ENCODE measurements around the gene PAX6. TPM values are rescaled to one million over a fixed set of nuclear protein-coding genes. Genes with fewer than 3 reads are reported as not detected.

The PAX6 gene
- total RNA-seq, 1 experiment from 2014 or later, result 29.0 TPM

DNA sequence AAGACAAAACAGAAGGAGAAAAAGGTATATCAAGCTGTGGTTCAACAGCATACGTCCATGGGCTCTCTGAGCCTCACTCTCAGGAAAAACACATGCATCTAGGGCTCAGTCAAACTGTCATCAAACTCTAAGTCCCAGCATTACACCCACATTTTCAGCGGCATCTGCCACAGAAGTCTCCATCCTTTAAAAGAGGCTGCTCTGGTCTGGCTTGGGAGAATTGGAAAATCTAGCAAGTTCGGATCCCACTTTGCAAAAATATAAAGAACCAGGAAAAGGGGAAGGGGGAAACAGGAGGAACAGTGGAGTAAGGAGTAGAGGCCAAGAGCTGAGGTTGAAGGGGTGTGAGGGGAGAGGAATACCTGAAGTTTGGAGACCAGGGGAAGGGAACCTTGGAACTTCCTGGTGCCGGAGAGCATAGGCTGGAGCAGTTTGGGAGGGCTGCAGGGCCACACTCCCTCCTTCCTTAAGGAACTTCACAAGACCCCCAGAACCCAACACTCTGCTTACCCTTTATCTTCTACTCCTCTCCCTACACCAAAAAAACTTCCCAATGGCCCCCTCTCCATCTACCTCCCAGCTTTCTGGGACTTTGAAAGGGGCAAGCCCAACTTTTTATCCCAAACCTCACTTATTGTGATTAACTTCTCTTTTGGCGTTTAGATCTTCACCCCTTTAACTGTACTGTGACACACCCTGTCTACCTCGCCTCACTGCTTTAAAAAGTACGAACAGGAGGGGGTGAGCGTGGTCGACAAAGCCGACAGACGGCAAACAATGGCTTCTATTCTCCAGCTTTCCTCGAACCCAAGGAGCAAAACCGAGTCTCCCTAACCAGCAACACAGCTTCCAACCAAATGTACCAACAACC lies 4.0 kb downstream of the PAX6 start:
- no TSS peak for BruUV-seq (replicated peaks)
- ChIA-PET CTCF (no interaction called here), POLR2A (ENCODE audit: unreplicated experiment) (interaction anchor here (0.7 kb wide), 1 partner anchor 131 kb away, joined by 4 read pairs; no protein-coding TSS in a partner anchor)
- Histone ChIP-seq H3K27me3 (ENCODE audit: insufficient read depth, low read depth) (no peaks in the 10 kb centered on the region), H3K4me1 (replicated peaks; ENCODE audit: insufficient read depth) (peaks cover 15% of the 10 kb centered on the region), H3K4me3 (no peak overlapping the region; the same call in 1 of the 2 replicates), H3K36me3 (ENCODE audit: low read depth) (no peaks in the 10 kb centered on the region), H3K4me2 (peak overlapping the region; percentile 94), H3K27ac (no peak overlapping the region), H3F3A (ENCODE audit: insufficient read depth, low read depth) (peaks cover 9% of the 10 kb centered on the region), H4K20me1 (ENCODE audit: insufficient read depth) (no peaks in the 10 kb centered on the region), H2AFZ (no peak overlapping the region), H3K79me2 (ENCODE audit: low read depth) (peaks cover 48% of the 10 kb centered on the region), H3K9me2 (ENCODE audit: insufficient read depth) (no peaks in the 10 kb centered on the region), H3K9me3 (ENCODE audit: insufficient read depth, low read depth) (no peaks in the 10 kb centered on the region)
- intact Hi-C loops (cut with micrococcal nuclease; ENCODE audit: unreplicated experiment), result loop anchor here (10.0 kb wide), 1 partner anchor 368 kb away; no protein-coding TSS in a partner anchor
- DNase-seq, result no peak
- TF ChIP-seq EZH2 (IDR thresholded peaks at IDR 0.05; ENCODE audit: low read depth), result no peak
- TF ChIP-seq, protein P1, sequence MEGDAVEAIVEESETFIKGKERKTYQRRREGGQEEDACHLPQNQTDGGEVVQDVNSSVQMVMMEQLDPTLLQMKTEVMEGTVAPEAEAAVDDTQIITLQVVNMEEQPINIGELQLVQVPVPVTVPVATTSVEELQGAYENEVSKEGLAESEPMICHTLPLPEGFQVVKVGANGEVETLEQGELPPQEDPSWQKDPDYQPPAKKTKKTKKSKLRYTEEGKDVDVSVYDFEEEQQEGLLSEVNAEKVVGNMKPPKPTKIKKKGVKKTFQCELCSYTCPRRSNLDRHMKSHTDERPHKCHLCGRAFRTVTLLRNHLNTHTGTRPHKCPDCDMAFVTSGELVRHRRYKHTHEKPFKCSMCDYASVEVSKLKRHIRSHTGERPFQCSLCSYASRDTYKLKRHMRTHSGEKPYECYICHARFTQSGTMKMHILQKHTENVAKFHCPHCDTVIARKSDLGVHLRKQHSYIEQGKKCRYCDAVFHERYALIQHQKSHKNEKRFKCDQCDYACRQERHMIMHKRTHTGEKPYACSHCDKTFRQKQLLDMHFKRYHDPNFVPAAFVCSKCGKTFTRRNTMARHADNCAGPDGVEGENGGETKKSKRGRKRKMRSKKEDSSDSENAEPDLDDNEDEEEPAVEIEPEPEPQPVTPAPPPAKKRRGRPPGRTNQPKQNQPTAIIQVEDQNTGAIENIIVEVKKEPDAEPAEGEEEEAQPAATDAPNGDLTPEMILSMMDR (conservative IDR thresholded peaks at IDR 0.05), result no peak

GRCh38 chr11:31806186-31806927 lies 4.8 kb downstream of the PAX6 start:
- intact Hi-C loops (cut with micrococcal nuclease; ENCODE audit: unreplicated experiment), result loop anchor here (10.0 kb wide), 1 partner anchor 368 kb away; no protein-coding TSS in a partner anchor
- H3K79me2 ChIP-seq (ENCODE audit: low read depth), result peaks cover 48% of the 10 kb centered on the region
- H3K9me2 ChIP-seq (ENCODE audit: insufficient read depth), result no peaks in the 10 kb centered on the region
- H3K27me3 ChIP-seq (ENCODE audit: insufficient read depth, low read depth), result no peaks in the 10 kb centered on the region
- H3F3A ChIP-seq (ENCODE audit: insufficient read depth, low read depth), result peaks cover 6% of the 10 kb centered on the region
- H3K36me3 ChIP-seq (ENCODE audit: low read depth), result peaks cover 6% of the 10 kb centered on the region; the same call in 1 of the 2 replicates
- TF ChIP-seq EZH2 (IDR thresholded peaks at IDR 0.05; ENCODE audit: low read depth), result no peak
- TF ChIP-seq, protein P1 (conservative IDR thresholded peaks at IDR 0.05), result no peak
- no TSS peak for BruUV-seq (replicated peaks)
- no peaks in the 10 kb centered on the region for H3K9me3 ChIP-seq (ENCODE audit: insufficient read depth, low read depth)
- peak overlapping the region; percentile 94; the same call in 1 of the 2 replicates for H3K4me2 ChIP-seq
- H3K4me3 ChIP-seq, result no peak overlapping the region
- peaks cover 12% of the 10 kb centered on the region for H3K4me1 ChIP-seq (replicated peaks; ENCODE audit: insufficient read depth)
- ChIA-PET CTCF (no interaction called here), POLR2A (ENCODE audit: unreplicated experiment) (no interaction called here)
- no peaks in the 10 kb centered on the region for H4K20me1 ChIP-seq (ENCODE audit: insufficient read depth)
- H2AFZ ChIP-seq, result no peak overlapping the region
- H3K27ac ChIP-seq, result no peak overlapping the region
- no peak for DNase-seq

DNA sequence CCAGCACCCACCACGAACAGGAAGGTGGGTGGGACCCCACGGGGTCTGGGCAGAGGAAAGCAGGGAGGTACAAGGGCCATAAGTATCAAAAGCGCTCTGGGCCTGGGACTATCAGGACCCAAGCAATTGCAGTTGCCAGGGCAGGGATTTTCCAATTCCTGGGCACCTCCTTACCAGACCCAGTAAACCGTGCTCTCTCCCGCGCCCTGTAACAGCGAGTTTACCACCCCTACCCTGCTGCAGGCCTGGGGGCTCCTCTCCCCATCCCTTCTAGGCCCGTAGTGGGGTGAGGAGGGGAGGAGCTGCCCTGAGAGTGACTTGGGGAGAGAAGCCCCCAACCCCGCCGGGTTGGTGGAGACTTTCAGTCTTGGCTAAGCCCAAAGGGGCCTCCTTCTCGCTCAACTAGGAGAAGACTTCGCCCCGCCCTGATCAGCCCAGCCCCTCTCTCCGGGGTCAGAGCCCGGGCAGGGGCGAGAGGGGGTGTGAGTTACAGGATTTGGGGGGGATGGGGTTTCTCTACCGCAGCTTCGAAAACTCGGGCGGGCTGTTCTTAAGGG lies 5.4 kb downstream of the PAX6 start:
- POLR2A ChIA-PET (ENCODE audit: unreplicated experiment), result no interaction called here
- Histone ChIP-seq H3K4me3 (no peak overlapping the region), H2AFZ (no peak overlapping the region), H3K79me2 (ENCODE audit: low read depth) (peaks cover 48% of the 10 kb centered on the region), H3K27me3 (ENCODE audit: insufficient read depth, low read depth) (no peaks in the 10 kb centered on the region), H3K27ac (no peak overlapping the region), H3K9me3 (ENCODE audit: insufficient read depth, low read depth) (no peaks in the 10 kb centered on the region), H4K20me1 (ENCODE audit: insufficient read depth) (no peaks in the 10 kb centered on the region), H3F3A (ENCODE audit: insufficient read depth, low read depth) (peaks cover 4% of the 10 kb centered on the region), H3K36me3 (ENCODE audit: low read depth) (peaks cover 12% of the 10 kb centered on the region; the same call in 1 of the 2 replicates), H3K4me1 (replicated peaks; ENCODE audit: insufficient read depth) (peaks cover 12% of the 10 kb centered on the region), H3K9me2 (ENCODE audit: insufficient read depth) (no peaks in the 10 kb centered on the region), H3K4me2 (no peak overlapping the region)
- CTCF ChIA-PET, result no interaction called here
- no peak for TF ChIP-seq EZH2 (IDR thresholded peaks at IDR 0.05; ENCODE audit: low read depth)
- TF ChIP-seq, protein P1 (conservative IDR thresholded peaks at IDR 0.05), result no peak
- BruUV-seq (replicated peaks), result no TSS peak
- DNase-seq, result no peak
- intact Hi-C loops (cut with micrococcal nuclease; ENCODE audit: unreplicated experiment), result loop anchor here (10.0 kb wide), 1 partner anchor 369 kb away; no protein-coding TSS in a partner anchor

Measured in PC-9 (cell line).